Measurements from ENCODE around the gene DARS1. TPM values are rescaled to one million over a fixed set of nuclear protein-coding genes. Genes with fewer than 3 reads are reported as not detected.

Gene DARS1
- polyA plus RNA-seq, 1 donor (not counting 4 experiments of a cell fraction or from before 2014, with no cell fraction given) = 129 TPM

DNA sequence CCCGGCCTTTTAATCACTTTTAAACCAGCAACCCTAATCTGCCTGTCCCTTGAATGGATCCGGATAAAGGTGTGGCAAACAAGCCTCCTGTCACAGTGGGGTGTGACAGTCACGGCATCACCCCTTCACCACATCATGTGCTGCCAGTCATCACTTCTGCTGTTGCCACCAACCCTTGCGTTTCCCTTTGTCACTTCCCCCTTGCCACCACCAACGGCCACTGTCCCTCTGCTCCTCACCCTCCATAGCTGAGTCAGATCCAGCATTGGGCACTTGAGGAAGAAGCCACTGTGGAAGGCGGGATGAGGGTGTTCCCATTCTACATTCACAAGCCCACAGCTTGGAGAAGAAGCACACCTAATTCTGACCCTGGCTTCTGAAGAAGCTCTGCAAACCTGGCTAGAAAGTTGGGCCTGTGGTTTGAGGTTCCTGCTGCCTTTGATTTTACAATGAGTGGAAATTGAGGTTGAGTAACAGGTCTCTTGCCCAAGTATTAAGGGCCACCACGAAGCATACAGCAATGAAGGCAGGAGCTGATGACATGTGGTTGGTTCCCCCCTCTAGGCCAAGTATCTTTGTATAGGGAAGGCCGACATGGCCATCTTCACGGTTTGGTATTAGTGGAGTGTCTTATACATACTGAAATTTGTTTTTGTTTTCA lies 22.9 kb upstream of the DARS1 start:
- Histone ChIP-seq H3K4me2 (ENCODE audit: control insufficient read depth, extremely low read depth, insufficient read depth, low read depth, low read length) (no peak overlapping the region), H3K4me3 (ENCODE audit: control insufficient read depth in 2 of 3, extremely low read depth in 1 of 3, insufficient read depth in 2 of 3, low read depth in 1 of 3, low read length in 3 of 3) (no peak overlapping the region), H3K9me1 (ENCODE audit: control insufficient read depth, extremely low read depth, insufficient read depth, low read length) (no peaks in the 10 kb centered on the region), H3K9me3 (ENCODE audit: control insufficient read depth, low read depth, low read length) (no peaks in the 10 kb centered on the region), H3K4me1 (ENCODE audit: control insufficient read depth, extremely low read depth, insufficient read depth, low read length) (no peaks in the 10 kb centered on the region), H4K20me1 (ENCODE audit: control insufficient read depth, extremely low read depth, insufficient read depth, low read length) (no peaks in the 10 kb centered on the region), H3K79me2 (ENCODE audit: control insufficient read depth, insufficient read depth, low read length) (no peaks in the 10 kb centered on the region), H3K9ac (ENCODE audit: control insufficient read depth, extremely low read depth, insufficient read depth, low read length) (no peak overlapping the region), H2AFZ (ENCODE audit: control insufficient read depth, low read length) (no peak overlapping the region), H3K36me3 (ENCODE audit: control insufficient read depth in 2 of 2, extremely low read depth in 1 of 2, insufficient read depth in 2 of 2, low read length in 2 of 2) (no peaks in the 10 kb centered on the region), H3K27me3 (ENCODE audit: control insufficient read depth, extremely low read depth, insufficient read depth, low read length) (no peaks in the 10 kb centered on the region), H3K27ac (ENCODE audit: control insufficient read depth, insufficient read depth, low read length) (no peak overlapping the region)
- FAIRE-seq = no peak
- no peak for TF ChIP-seq EZH2 (IDR thresholded peaks at IDR 0.05; ENCODE audit: low read length)
- TF ChIP-seq, protein P1, sequence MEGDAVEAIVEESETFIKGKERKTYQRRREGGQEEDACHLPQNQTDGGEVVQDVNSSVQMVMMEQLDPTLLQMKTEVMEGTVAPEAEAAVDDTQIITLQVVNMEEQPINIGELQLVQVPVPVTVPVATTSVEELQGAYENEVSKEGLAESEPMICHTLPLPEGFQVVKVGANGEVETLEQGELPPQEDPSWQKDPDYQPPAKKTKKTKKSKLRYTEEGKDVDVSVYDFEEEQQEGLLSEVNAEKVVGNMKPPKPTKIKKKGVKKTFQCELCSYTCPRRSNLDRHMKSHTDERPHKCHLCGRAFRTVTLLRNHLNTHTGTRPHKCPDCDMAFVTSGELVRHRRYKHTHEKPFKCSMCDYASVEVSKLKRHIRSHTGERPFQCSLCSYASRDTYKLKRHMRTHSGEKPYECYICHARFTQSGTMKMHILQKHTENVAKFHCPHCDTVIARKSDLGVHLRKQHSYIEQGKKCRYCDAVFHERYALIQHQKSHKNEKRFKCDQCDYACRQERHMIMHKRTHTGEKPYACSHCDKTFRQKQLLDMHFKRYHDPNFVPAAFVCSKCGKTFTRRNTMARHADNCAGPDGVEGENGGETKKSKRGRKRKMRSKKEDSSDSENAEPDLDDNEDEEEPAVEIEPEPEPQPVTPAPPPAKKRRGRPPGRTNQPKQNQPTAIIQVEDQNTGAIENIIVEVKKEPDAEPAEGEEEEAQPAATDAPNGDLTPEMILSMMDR (optimal IDR thresholded peaks at IDR 0.05 in 1 of 3, IDR thresholded peaks at IDR 0.05 in 1 of 3, conservative IDR thresholded peaks at IDR 0.05 in 1 of 3; ENCODE audit: extremely low read depth in 1 of 3, insufficient read depth in 2 of 3, low read length in 3 of 3) = no peak
- no peak for DNase-seq (ENCODE audit: low read depth, low spot score)
- dilution Hi-C loops (cut with MboI; ENCODE audit: extremely low pct_ligation_motif_present, low sequenced_read_pairs) = no loop called here

- FAIRE-seq = no peak
- Histone ChIP-seq H3K79me2 (ENCODE audit: control insufficient read depth, insufficient read depth, low read length) (no peaks in the 10 kb centered on the region), H3K4me2 (ENCODE audit: control insufficient read depth, extremely low read depth, insufficient read depth, low read depth, low read length) (no peak overlapping the region)
These were observed 21.2 kb upstream of the DARS1 start for GRCh38 chr2:136006658-136007057.

More at GRCh38 chr2:136006658-136007057, 21.2 kb upstream of the DARS1 start:
- TF ChIP-seq, protein P1 (optimal IDR thresholded peaks at IDR 0.05 in 1 of 3, IDR thresholded peaks at IDR 0.05 in 1 of 3, conservative IDR thresholded peaks at IDR 0.05 in 1 of 3; ENCODE audit: extremely low read depth in 1 of 3, insufficient read depth in 2 of 3, low read length in 3 of 3) = no peak
- no peak for TF ChIP-seq EZH2 (IDR thresholded peaks at IDR 0.05; ENCODE audit: low read length)
- H3K36me3 ChIP-seq (ENCODE audit: control insufficient read depth in 2 of 2, extremely low read depth in 1 of 2, insufficient read depth in 2 of 2, low read length in 2 of 2) = no peaks in the 10 kb centered on the region
- H3K27ac ChIP-seq (ENCODE audit: control insufficient read depth, insufficient read depth, low read length) = no peak overlapping the region
- H2AFZ ChIP-seq (ENCODE audit: control insufficient read depth, low read length) = no peak overlapping the region
- no peaks in the 10 kb centered on the region for H3K4me1 ChIP-seq (ENCODE audit: control insufficient read depth, extremely low read depth, insufficient read depth, low read length)
- no peak for DNase-seq (ENCODE audit: low read depth, low spot score)
- no peak overlapping the region for H3K9ac ChIP-seq (ENCODE audit: control insufficient read depth, extremely low read depth, insufficient read depth, low read length)
- dilution Hi-C loops (cut with MboI; ENCODE audit: extremely low pct_ligation_motif_present, low sequenced_read_pairs) = no loop called here
- no peaks in the 10 kb centered on the region for H3K9me3 ChIP-seq (ENCODE audit: control insufficient read depth, low read depth, low read length)
- H3K27me3 ChIP-seq (ENCODE audit: control insufficient read depth, extremely low read depth, insufficient read depth, low read length) = no peaks in the 10 kb centered on the region
- H4K20me1 ChIP-seq (ENCODE audit: control insufficient read depth, extremely low read depth, insufficient read depth, low read length) = no peaks in the 10 kb centered on the region
- H3K9me1 ChIP-seq (ENCODE audit: control insufficient read depth, extremely low read depth, insufficient read depth, low read length) = no peaks in the 10 kb centered on the region
- no peak overlapping the region for H3K4me3 ChIP-seq (ENCODE audit: control insufficient read depth in 2 of 3, extremely low read depth in 1 of 3, insufficient read depth in 2 of 3, low read depth in 1 of 3, low read length in 3 of 3)

Data from keratinocyte (primary cell).